ENCODE results near the gene PCDHB1.
A peak's percentile ranks its signal among the peaks of the same experiment; 100 is the strongest.

Gene PCDHB1

DNA sequence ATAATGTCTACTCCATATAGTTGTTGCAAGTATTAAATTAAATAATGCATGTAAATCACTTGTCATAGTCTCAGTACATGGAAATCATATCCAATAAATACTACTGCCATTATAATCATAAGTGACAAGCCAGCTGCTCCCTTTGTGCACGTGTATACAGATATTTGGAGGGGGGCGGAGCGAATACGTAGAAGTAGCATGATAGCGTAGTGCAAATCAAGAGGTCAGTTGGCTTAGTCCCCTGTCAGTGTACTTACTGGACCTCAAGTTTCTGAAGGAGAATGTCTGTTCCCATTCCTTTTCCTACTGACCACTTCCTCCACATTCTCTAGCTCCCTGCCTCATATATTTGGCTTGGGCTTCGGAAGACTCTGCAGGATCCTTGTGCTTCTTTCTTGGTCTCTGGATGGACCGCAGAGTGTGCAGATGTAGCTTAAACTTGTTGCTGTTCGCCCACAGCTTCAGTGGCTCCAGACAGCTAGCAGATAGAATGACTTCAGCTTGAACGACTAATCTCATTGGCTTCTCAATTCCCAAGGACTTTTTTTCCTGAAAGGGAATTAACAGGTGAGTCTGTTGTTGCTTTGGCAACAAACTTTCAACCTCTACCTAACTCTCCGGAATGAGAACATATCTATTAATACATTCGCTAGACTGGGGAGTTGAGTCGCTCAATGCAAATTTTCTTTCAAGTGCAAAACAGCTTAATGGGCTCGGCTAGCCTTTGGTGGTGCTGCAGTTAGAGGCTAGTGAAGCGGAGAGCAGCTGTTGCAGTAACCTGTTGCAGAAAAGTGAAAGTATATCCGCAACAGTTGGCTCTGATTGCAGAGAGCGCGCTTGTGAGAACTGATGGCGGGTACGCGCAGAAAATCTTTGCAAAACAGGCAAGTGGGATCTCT is at the start of gene PCDHB1:
PCDHB1 (plus strand) TSS at position 753 of the 899 bp plus-strand sequence; CDS start at position 850, 97 bp downstream.
- no peak for DNase-seq

DNA sequence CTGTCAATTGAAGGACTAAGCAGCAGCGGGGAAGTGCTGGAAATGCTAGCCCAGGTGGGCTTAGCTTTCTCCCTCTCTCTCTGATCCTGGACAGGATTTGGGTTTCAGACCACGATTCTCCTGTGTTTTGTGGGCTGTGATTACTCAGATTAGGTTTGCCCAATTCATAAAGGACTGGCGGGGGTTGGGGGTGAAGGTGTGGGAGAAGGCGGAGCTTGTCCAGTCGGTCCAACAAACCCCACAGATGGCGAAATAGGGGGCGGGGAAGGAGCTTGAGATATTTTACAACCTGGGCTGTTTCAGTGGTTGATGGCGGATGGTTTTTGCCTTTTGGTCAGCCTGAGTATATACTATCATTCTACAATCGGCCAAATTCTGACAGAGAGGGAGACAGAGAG is 49.7 kb upstream of the PCDHB1 start:
- DNase-seq = no peak

DNA sequence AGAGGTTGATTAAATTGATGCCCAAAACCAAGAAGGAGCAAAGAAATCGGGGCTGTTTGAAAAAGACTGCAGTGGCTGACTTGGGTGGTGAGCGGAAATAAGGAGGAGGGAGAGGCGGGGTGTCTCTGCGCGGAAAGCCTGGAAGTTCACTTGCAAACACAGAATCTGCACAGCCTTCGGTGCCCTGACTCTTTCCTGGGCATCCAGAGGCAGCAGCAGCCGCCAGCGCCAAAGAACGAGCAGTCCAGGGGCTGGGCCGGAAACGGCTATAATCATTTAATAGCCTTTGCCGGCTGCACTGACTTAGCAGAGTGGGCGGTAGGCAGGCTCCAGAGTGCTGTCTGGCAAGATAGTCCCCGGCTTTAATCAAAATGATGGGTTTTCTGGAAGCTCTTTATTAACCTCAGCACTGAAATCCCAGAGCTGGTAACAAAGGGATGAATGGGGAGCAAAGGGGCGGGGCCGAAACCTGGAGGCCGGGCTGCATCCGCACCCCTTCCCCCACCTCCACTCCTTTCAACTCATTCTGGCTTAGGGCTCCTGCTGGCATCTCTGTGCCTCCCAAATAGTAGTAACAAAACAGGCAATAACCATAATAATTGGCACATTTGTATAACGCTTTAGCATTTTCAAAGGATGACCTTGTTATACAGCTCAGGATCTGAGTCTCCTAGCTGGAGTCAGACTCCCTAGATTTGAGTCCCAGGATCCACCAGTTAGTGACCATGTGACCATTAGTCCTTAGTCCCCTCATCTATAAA is 49.1 kb upstream of the PCDHB1 start:
- DNase-seq = no peak

GRCh38 chr5:141002605-141002965 is 48.6 kb upstream of the PCDHB1 start:
- no peak for DNase-seq

GRCh38 chr5:141003031-141003430 is 48.1 kb upstream of the PCDHB1 start:
- no peak for DNase-seq

GRCh38 chr5:141003791-141004611 is 47.2 kb upstream of the PCDHB1 start:
- no peak for DNase-seq

DNA sequence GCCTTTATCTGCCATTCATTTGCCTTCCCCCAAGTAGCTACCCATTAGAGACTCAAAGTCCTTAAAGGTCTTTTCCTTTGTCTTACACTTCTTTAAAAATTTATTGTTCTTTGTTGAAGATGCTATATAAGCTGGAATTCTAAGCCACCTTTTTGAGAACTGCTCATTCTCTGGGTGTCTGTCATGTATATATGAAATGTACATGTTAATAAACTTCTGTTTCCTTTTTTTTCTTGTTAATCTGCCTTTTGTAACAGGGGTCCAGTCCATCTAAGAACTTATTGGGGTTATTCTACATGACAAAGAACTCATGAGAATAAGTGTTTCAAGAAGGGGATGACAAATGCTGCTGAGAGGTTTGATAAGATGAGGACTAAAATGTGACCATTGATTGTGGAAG is 43.4 kb upstream of the PCDHB1 start:
- DNase-seq = no peak

DNA sequence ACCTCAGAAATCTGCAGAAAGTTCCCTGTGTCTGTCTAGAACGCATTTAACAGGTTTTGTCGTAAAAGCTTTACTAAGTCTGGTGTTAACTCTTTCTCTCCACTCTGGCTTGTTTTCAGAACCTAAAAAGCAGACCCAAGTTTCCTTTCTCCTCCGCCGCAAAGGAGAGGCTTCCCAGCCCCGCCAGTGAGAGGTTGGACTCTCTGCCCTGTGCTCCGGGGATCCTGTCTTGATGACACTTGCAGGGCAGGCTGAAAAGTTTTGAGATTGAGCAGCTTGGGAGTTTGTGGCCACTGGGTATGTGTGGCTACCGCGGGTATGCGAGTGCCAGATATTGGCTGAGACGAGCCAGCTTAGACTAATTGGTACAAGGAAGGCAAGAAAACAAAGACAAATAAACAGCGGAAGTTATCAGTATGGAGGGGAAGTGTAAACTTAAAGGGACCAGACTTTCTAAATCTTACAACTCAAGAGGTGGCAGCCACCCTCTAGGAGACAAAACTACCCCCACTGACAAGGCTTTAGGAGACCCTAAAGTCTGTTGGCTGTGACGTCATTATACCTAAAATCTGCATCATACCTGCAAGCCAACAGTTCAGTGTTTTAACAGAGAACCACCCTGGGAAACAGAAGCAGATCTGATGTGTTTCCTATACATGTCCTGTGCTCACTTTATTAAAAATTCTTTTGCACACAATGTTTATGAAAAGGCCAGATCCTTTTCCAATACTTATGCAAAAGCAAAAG is 41.0 kb upstream of the PCDHB1 start:
- DNase-seq = no peak

DNA sequence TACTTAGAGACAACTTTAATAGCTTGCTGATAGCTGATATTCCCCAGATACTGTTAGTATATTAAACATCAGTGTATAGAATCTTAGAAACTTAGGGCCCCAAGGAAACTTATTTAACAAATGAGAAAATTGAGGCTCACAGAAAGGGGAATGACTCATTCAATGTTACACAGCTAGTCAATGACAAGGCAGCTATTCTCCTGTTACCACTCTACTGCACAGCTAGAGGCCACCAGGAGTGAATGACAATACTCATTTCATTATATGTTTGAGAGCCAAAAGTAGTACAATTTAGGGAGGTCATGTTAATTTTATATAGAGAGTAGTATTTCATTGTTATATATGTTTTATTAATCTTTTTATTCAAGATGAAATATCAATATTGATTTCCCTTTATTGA is 33.2 kb upstream of the PCDHB1 start:
- DNase-seq = no peak

DNA sequence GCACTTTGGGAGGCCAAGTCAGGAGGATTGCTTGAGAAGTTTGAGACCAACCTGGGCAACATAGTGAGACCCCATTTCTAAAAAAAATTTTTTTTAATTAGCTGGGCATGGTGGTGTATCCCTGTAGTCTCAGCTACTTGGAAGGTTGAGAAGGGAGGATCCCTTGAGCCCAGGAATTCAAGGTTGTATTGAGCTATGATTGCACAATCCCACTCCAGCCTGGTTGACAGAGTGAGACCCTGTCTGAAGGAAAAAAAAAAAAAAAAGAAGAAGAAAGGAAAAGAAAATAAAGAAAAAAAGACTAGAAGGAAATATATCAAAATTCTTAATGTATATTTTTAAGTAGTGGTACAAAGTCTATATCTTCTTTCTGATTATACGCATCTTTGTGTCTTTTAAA is 28.8 kb upstream of the PCDHB1 start:
- DNase-seq = no peak

DNA sequence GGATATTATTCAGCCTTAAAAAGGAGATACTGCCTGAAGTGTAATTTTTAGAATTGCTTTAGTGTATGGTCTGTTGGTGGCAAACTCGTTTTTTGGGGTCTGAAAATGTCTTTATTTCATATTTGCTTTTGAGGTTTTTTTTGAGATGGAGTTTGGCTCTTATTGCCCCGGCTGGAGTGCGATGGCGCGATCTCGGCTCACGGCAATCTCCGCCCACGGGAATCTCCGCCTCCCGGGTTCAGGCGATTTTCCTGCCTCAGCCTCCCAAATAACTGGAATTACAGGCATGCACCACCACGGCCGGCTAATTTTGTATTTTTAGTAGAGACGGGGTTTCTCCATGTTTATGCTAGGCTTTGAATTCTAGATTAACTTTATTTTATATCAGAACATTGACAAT is 20.2 kb upstream of the PCDHB1 start:
- DNase-seq = no peak

DNA sequence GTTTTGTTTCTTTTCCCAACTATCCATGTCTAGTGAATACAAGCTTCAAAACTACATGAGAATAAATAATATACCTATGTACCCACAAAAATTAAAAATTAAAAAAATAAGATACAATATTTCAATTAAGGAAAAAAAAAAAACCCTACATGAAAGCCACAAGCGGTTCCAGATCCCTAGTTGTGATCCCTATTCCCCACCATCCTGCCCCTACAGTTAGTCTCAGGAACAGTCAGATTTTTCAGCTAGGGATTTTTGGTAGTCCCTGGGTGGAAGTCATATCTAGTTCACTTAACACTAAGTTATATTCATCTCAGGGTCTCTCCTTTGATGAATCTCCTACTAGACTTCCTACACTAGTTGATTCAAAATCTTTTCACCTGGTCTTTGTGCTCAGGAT is 18.5 kb upstream of the PCDHB1 start:
- DNase-seq = no peak

GRCh38 chr5:141039061-141039460 is 12.1 kb upstream of the PCDHB1 start:
- DNase-seq = no peak

DNA sequence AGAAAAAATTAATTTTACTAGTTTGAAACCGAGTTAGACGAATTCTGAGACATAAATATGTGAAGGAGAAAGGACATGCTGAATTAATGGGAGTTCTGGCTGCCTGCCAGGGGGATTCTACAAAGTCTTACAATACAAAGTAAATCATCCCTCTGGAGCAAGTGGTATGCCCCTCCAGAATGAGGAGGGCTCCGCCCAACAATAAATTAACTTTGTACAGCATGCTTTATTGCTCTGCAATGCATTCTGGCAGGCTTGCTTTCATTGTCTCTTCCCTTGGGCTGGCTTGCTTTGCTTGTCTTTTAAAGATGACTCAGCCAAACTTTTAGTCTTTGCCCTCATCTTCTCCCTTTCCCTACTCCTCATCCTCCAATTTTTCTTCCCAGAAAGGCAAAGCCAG is 11.7 kb upstream of the PCDHB1 start:
- DNase-seq = no peak

DNA sequence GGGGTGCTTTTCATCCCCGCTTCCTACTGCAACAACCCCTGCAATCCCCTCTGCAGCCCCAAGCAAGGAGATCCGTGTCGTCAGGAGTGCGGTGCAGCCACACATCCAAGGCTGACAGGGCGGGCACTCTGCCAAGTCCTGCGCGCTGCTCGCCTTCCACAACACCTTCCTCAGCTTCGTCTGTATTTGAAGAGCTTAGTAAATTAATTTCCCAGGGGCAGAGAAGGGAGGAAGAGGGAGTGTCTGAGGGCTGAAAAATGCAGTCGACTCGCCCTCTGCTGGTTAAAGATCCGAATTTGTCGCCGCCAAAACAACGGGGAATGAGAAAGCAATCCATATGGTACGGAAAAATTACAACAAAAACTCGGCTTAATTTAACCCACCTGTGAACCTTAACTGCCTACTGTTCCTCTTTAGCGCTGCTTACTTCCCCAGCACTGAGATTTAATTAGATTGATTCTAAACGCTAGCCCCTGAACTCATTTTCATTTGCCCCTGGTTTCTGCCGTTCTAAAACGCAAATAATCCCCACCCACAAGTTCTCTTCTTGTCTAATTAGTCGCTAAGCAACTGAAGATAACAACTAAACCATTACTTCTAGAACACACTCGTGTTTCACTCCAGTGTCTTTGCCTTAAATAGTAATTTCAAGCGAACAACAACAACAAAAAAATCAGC is 10.9 kb upstream of the PCDHB1 start:
- no peak for DNase-seq

GRCh38 chr5:141040771-141041426 is 10.3 kb upstream of the PCDHB1 start:
- DNase-seq = peak; percentile 84

GRCh38 chr5:141041427-141041785 is 9.8 kb upstream of the PCDHB1 start:
- no peak for DNase-seq

DNA sequence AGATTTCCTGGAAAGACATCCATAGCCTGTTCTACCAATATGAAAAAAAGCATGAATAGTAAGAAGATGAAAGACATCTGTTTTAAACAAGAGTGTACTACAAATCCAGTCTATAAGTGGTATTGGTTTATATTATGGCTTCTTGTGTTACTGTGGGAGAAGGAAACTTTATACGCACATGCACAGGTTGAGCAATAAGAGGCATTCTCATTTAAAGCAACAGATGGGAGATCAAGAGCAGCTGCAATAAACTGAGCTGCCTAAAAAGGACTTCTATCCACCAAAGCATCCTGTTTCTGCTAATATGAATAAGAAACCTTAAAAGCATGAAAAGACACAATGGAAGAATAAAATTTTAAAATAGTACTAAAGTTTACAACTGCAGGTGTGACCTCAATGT is 8.6 kb upstream of the PCDHB1 start:
- DNase-seq = no peak

- DNase-seq = no peak
Observed at GRCh38 chr5:141051521-141051866, 320 bp downstream of the PCDHB1 start.

DNA sequence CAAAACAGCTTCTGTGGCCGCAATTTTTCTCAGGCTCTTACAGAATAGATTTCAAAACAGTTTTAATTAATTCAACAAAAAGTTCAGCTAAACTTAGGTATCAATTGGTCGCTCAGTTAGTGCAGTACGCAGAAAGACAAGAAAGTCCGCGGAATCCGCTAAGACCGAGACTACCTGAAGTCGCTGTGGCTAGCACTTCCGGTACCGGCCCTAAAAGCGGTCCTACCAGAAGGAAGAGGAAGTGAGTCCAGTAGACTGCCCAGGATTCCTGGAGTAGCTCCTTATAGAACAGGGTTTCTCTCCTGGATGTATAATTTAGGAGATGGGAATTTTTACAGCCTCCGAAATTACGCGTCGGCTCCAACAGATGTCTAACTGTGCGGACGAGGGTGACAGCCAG is 26.7 kb downstream of the PCDHB1 start:
- DNase-seq = no peak

DNA sequence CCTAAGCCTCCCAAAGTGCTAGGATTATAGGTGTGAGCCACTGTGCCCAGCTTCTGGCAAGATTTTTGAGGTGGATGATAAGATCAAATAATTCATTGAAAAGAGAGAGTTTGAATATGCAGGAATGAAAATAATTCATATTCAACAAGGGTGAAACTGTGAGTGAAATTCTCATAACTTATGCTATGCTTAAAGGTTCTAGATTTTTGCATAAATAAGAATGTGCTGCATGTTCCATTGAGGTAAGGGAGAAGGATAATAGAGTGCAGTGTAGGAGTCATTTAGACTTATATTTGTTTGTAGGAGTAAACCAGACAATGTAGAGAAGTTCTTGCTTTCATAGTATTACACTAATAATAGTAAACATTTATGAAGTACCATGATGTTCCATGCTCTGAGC is 31.1 kb downstream of the PCDHB1 start:
- DNase-seq = no peak

Measured in activated effector memory CD4-positive, alpha-beta T cell treated with anti-CD3 and anti-CD28 coated beads, Interleukin-2, amount 50 U/mL, for 16 hours (primary cell).